Vagina (tissue), 2 donors: Measurements from ENCODE around the gene CACNA1S. TPM values are rescaled to one million over a fixed set of nuclear protein-coding genes. Genes with fewer than 3 reads are reported as not detected.

Experiments used
- DNase-seq, 2 donors: peaks; one replicate each; pipeline ENCODE4 v3.0.0-alpha.2; 2017; ENCODE audit errors: extremely low spot score in 2 of 2
- H3K27ac ChIP-seq: fragments of 200-600 bp; sonication (generic); one replicate; pipeline ENCODE4 v1.5.1; 2019
- H3K27me3 ChIP-seq: fragments of 200-600 bp; sonication (generic); one replicate; pipeline ENCODE4 v1.5.1; 2019
- H3K36me3 ChIP-seq, 2 donors: fragments of 200-600 bp; sonication (generic); one replicate each; pipeline ENCODE4 v1.5.1; 2017 to 2019
- H3K4me1 ChIP-seq: fragments of 200-600 bp; sonication (generic); one replicate; pipeline ENCODE4 v1.5.1; 2019
- H3K4me3 ChIP-seq, 2 donors: fragments of 200-600 bp; sonication (generic); 1 replicate in 1 of 2; 2 replicates in 1 of 2; pipeline ENCODE4 v1.5.1; 2016 to 2019
- H3K9me3 ChIP-seq: fragments of 200-600 bp; sonication (generic); one replicate; pipeline ENCODE4 v1.5.1; 2019
- POLR2A ChIP-seq, 2 donors: fragments of 450-650 bp; IDR thresholded peaks; one replicate each; pipeline ENCODE4 v1.6.1; 2017; ENCODE audit warnings: antibody characterized with exemption in 2 of 2, mild to moderate bottlenecking in 2 of 2, moderate library complexity in 2 of 2
- POLR2AphosphoS5 ChIP-seq, 2 donors: sonication (generic); formaldehyde crosslinking; IDR thresholded peaks; one replicate each; pipeline ENCODE4 v1.9.0; 2017; ENCODE audit warnings: antibody characterized with exemption in 2 of 2, mild to moderate bottlenecking in 2 of 2, low read depth in 1 of 2; ENCODE audit not compliant: insufficient read depth in 1 of 2
- intact Hi-C: fragments of 100-400 bp; cut with DNase I; formaldehyde crosslinking; loops from one replicate; pipeline ENCODE4 v1.15.1; 2023
- total RNA-seq: library from RNA; depleted of rRNA; stranded (reverse); fragments of >200 nt; gene quantifications from one replicate; pipeline ENCODE4 v1.2.3, GENCODE V29; 2016
- TF ChIP-seq, protein P1 (sequence below), 3 experiments: fragments of 450-650 bp in 2 of 3; fragments of 200-600 bp in 1 of 3; sonication (generic) in 1 of 3; IDR thresholded peaks; one replicate each; pipeline ENCODE4 v1.5.1; 2017 to 2019; ENCODE audit warnings: antibody characterized with exemption in 3 of 3, mild to moderate bottlenecking in 2 of 3, moderate library complexity in 2 of 3

The CACNA1S gene
- total RNA-seq, 1 donor from 2014 or later: not detected

DNA sequence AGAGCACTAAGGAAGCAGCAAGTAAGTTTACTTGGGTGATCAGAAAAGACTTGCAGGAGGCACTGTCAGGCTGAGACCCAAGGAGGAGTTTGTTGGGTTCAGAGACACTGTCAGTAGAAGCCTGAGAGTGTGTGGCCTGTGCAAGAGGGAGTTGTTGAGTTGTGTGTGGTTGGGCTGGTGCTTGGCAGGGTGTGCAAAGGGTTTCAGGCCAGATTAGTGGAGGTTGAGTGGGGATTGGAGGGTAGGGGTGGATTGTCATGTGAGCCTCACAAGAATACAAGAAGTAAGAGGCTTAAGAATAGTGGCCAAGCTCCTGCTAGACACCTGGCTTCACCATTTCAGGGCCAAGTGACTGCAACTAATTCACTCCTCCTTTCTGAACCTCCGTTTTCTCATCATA, 79.8 kb downstream of the CACNA1S start:
- DNase-seq: no peak
- H3K27ac ChIP-seq: no peak overlapping the region
- H3K4me3 ChIP-seq: no peak overlapping the region
- TF ChIP-seq POLR2A (IDR thresholded peaks at IDR 0.05) (no peak), POLR2AphosphoS5 (IDR thresholded peaks at IDR 0.05; ENCODE audit: insufficient read depth in 1 of 2, low read depth in 1 of 2) (no peak)
- TF ChIP-seq, protein P1, sequence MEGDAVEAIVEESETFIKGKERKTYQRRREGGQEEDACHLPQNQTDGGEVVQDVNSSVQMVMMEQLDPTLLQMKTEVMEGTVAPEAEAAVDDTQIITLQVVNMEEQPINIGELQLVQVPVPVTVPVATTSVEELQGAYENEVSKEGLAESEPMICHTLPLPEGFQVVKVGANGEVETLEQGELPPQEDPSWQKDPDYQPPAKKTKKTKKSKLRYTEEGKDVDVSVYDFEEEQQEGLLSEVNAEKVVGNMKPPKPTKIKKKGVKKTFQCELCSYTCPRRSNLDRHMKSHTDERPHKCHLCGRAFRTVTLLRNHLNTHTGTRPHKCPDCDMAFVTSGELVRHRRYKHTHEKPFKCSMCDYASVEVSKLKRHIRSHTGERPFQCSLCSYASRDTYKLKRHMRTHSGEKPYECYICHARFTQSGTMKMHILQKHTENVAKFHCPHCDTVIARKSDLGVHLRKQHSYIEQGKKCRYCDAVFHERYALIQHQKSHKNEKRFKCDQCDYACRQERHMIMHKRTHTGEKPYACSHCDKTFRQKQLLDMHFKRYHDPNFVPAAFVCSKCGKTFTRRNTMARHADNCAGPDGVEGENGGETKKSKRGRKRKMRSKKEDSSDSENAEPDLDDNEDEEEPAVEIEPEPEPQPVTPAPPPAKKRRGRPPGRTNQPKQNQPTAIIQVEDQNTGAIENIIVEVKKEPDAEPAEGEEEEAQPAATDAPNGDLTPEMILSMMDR (IDR thresholded peaks at IDR 0.05): no peak
- no peaks in the 10 kb centered on the region for H3K9me3 ChIP-seq
- intact Hi-C loops: no loop called here
- no peaks in the 10 kb centered on the region for H3K36me3 ChIP-seq
- no peaks in the 10 kb centered on the region for H3K27me3 ChIP-seq
- H3K4me1 ChIP-seq: no peaks in the 10 kb centered on the region

DNA sequence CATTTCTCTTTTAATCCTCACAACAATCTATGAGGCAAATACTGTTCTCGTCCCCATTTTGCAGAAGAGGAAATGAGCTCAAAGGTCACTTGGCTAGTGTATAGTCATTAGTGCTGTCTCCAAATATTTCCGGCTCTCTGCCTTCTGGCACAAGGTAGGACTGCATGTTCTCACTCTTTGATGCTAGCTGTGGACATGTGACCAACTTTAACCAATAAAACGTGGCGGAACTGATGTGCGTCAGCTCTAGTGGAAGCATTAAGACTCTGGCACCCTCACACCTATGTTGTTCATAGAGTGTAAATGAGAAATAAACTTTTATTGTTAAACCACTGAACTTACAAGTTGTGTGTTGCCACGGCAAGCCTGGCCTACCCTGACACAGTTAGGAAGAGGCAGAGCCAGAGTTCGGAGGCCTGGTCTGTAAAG, 83.8 kb downstream of the CACNA1S start:
- Histone ChIP-seq H3K36me3 (no peaks in the 10 kb centered on the region), H3K27me3 (no peaks in the 10 kb centered on the region), H3K27ac (no peak overlapping the region), H3K9me3 (no peaks in the 10 kb centered on the region), H3K4me1 (peaks cover 11% of the 10 kb centered on the region), H3K4me3 (no peak overlapping the region)
- TF ChIP-seq POLR2AphosphoS5 (IDR thresholded peaks at IDR 0.05; ENCODE audit: insufficient read depth in 1 of 2, low read depth in 1 of 2) (peak in 1 of 2 donors; percentile 25), POLR2A (IDR thresholded peaks at IDR 0.05) (no peak)
- TF ChIP-seq, protein P1 (IDR thresholded peaks at IDR 0.05): no peak
- intact Hi-C loops: no loop called here
- DNase-seq: no peak

DNA sequence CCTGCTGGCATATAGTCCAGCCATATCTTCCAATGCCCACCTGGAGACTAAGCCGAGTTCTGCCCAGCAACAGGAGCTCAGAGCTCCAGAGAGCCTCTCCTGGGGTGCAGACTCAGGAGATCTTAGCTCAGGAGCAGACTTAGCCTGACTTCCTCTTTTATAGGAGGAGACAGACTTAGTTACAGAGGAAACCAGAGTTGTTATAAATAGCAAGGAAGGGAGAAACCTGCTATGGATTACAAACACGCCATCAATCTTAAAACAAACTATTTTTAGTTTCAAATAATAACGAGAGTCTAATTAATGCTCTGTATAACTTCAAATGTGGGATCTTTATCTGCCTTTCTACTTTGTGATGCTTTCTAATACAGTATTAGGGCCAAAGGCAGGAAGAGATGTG, 85.4 kb downstream of the CACNA1S start:
- TF ChIP-seq, protein P1 (IDR thresholded peaks at IDR 0.05): no peak
- TF ChIP-seq POLR2A (IDR thresholded peaks at IDR 0.05): no peak
- TF ChIP-seq POLR2AphosphoS5 (IDR thresholded peaks at IDR 0.05; ENCODE audit: insufficient read depth in 1 of 2, low read depth in 1 of 2): no peak
- DNase-seq: no peak
- peaks cover 21% of the 10 kb centered on the region for H3K4me1 ChIP-seq
- no peak overlapping the region for H3K27ac ChIP-seq
- no peaks in the 10 kb centered on the region for H3K9me3 ChIP-seq
- intact Hi-C loops: no loop called here
- no peak overlapping the region for H3K4me3 ChIP-seq
- no peaks in the 10 kb centered on the region for H3K27me3 ChIP-seq
- H3K36me3 ChIP-seq: no peaks in the 10 kb centered on the region

DNA sequence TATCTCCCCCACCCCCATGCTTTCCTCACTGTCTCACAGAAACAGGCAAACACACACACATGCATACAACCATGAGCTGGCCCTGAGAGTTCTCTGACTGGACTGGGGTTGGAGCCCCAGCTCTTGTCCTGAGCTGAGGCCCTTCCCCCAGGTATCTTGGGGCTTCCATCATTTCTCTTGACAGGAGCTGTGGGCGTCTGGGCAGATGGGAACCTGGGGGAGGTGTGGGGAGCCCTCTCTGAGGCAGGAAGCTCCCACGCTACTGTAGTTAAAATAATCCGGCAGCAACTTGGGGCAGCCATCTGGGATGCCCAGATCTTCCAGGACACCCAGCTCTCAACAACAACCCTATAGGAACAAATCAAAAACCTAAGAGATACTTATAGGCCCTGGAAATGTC, 86.0 kb downstream of the CACNA1S start:
- H3K27ac ChIP-seq: no peak overlapping the region
- no peaks in the 10 kb centered on the region for H3K27me3 ChIP-seq
- no peak overlapping the region for H3K4me3 ChIP-seq
- no peaks in the 10 kb centered on the region for H3K9me3 ChIP-seq
- DNase-seq: no peak
- TF ChIP-seq POLR2A (IDR thresholded peaks at IDR 0.05) (no peak), POLR2AphosphoS5 (IDR thresholded peaks at IDR 0.05; ENCODE audit: insufficient read depth in 1 of 2, low read depth in 1 of 2) (no peak)
- TF ChIP-seq, protein P1 (IDR thresholded peaks at IDR 0.05): no peak
- H3K4me1 ChIP-seq: peaks cover 21% of the 10 kb centered on the region
- H3K36me3 ChIP-seq: no peaks in the 10 kb centered on the region
- intact Hi-C loops: no loop called here

DNA sequence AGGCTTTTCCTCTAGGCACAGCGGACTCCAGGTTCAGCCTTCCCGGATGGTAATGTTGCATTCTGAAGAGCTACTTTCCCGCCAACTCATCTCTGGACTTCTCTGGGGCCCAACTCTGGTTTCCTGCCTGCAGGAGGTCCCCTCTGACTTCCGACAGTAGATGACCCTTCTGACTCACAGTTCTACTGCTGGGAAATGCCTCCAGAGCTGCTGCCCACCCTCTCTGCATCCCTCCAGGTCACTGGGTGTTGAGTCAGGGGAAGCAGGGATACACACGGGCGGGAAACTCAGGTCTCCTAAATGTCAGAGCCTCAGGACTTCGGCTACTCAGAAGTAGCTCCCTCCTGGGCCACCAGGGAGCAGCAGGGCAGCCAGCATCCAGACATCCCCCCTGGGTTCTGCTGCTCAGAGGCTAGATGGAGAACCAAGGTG, 86.6 kb downstream of the CACNA1S start:
- H3K36me3 ChIP-seq: no peaks in the 10 kb centered on the region
- H3K4me1 ChIP-seq: peaks cover 21% of the 10 kb centered on the region
- no peaks in the 10 kb centered on the region for H3K27me3 ChIP-seq
- no peaks in the 10 kb centered on the region for H3K9me3 ChIP-seq
- no peak overlapping the region for H3K27ac ChIP-seq
- DNase-seq: no peak
- H3K4me3 ChIP-seq: no peak overlapping the region
- intact Hi-C loops: no loop called here
- TF ChIP-seq POLR2AphosphoS5 (IDR thresholded peaks at IDR 0.05; ENCODE audit: insufficient read depth in 1 of 2, low read depth in 1 of 2) (no peak), POLR2A (IDR thresholded peaks at IDR 0.05) (no peak)
- TF ChIP-seq, protein P1 (IDR thresholded peaks at IDR 0.05): no peak
